NCI-H1436 (cell line): ENCODE data around the gene AGK.

Experiments
- DNase-seq: peaks from one replicate; lab custom pipeline; 2025; lab: John Stamatoyannopoulos, UW

Gene AGK, protein sequence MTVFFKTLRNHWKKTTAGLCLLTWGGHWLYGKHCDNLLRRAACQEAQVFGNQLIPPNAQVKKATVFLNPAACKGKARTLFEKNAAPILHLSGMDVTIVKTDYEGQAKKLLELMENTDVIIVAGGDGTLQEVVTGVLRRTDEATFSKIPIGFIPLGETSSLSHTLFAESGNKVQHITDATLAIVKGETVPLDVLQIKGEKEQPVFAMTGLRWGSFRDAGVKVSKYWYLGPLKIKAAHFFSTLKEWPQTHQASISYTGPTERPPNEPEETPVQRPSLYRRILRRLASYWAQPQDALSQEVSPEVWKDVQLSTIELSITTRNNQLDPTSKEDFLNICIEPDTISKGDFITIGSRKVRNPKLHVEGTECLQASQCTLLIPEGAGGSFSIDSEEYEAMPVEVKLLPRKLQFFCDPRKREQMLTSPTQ

DNA sequence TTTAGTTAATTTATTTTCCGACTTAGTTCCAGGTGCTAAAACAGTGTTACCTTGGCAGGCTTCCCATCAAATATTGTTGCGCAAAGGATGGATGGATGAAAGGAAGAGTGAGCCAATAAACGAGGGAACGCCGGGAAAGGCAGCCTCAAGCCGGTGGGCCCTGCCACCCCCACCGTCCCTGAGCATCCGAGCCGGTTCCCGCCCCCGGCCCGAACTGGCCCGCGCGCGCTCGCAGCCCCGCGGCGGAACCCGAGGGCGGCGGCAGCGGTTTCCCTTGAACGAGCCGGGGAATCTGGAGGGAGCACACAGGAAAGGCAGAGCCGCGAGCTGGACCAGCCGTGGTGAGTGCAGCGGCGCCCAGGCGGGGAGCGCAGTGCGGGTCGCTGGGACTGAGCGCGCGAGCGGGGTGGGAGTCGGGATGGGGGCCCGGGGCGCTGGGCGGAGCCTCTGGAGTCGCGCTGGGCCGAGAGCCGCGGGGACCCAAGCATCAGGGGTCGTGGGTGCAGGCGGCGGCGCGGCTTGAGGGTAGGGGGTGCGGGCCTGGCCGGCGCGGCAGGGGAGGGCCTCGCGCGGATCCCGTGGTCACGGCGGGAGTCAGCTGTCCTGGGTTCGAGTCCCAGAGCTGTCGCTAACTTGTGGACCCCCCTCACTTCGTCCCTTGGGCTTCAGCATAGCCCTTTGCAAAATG is at the start of gene AGK:
Gene AGK, plus strand, starts transcription at position 317 of the 688 bp plus-strand sequence. CDS start 4,057 bp downstream, outside the sequence.
- DNase-seq, result peak; percentile 78

DNA sequence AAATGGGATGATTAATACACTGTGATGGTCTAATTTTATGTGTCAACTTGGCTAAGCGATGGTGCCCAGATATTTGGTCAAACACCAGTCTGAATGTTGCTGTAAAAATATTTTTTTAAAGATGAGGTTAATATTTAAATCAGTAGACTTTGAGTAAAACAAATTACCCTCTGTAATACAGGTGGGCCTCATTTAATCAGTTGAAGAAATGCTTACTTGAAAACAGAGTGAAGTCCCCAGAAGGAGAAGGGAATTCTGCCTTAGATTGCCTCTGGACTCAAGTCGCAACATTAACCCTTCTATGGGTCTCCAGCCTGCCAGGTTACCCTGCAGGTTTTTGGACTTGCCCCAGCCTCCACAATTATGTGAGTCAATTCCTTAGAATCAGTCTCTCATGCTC is 49.8 kb upstream of the AGK start:
- DNase-seq, result no peak

DNA sequence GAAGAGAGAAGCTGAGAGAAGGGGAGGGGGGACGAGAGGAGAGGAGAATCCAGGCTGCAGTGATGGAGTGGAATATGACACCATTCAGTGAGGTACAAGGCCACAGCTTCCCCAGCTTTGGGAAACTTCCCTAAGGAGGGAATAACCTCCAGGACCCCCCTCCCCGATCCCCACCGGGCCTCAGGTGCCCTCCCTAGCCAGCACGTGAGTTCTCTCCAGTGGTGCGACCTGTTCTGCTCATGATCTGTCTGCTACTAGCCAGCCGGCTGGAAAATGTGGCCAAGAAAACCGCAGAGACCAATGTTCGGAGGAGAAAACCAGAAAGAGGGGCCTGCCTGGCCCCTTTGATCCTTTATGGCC is 39.9 kb upstream of the AGK start:
- no peak for DNase-seq

DNA sequence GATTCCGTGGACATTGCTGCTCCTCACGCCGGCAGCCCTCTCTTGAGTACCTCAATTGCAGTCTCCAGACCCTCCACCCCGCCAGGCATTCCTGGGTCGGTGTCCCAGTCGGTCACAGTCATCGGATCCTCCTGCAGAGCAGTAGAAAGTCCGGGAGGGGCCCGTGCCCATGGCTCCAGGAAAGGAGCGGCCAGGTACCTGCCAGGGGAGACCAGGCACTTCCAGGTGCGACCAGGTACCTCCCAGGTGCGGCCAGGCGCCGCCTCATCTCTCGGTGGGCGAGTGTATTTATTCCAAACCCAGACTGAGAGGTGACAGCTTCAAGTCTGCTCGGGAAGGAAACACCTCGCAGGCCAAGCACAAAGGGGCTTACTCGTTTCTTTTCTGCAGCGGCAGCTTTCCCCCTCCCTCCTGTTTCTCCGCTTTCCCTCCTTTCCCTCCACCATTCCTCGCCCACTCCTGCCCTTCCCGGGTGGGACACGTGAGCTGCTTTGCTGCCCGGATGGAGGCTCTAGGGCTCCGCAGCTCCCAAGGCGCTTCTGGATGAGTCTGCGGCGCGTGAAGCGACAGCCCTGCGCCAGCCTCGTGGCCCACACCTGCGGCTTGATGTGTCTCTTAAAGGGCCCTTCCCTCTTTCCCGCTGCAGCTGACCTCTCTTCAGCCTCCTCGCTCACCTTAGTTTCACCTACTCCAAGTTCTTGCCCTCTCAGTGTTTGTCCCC is 39.4 kb upstream of the AGK start:
- DNase-seq, result peak; percentile 20

DNA sequence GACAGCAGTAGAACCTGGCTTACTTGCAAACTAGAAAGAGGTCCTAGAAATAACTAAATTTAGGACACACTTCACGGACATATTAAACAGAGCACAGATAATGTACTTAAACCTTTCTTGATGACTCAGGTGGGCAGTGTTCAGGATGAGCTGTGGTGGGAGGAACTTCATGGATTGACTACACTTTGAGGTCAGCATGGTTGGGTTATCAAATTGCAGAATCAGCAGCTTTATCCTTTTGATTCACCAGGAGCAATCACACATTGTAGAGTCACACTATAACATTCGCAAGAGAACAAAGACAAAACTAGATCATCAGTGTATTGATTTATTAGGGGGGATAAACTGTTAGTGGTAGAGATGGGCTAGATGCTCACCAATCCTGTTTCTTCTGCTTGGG is 38.6 kb upstream of the AGK start:
- no peak for DNase-seq

DNA sequence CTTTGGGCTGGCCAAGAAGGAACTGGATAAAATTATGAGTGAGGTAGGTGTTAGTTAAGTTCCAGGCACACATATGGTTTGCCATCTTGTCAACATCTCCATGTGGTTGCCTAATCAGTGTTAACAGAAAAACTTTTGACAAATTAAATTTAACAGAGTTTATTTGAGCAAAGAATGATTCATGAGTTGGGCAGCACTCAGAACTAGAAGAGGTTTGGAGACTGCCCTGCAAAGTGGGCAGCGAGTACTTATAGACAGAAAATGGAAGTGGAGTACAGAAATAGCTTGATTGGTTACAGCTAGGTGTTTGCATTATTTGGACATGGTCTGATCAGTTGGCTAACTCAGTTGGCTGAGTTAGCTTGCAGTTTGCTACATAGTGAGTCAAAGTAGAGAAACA is 37.5 kb upstream of the AGK start:
- DNase-seq, result no peak

DNA sequence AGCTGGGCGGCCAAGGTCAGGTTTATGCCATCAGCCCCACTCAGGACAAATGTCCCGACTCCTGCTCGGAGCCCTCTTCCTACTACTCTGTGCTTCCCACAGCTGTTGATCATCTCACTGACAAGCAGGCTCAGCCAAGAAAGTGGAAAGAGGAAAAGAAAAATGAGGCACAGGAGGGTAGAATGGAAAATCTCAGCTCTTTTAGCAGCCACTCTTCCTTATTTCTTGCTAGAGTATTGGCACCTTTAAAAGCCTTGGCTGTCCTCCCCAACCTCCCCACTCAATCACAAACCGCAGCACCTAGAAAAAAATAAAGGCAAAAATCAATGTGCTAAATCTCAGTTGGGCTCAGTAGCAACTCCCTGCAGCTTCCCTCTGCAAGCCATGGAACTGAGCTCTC is 35.3 kb upstream of the AGK start:
- DNase-seq, result no peak

DNA sequence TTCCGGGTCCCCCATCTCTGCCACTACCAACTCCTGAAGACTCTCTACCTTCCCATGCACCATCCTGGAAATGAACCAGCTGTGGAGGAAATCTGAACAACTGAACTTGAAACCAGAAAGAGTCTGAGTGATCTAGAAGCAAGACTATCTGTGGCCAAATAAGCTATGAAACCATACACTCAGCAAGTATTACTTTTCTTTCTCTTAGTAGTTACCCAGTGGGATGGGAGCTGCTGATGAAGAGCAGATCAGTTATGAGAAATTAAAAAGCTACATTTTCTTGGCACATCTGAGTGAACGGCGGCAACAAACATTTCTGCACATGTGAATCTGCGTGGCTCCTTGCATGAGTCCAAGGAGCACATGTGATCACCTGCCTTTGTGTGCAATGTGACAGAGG is 31.6 kb upstream of the AGK start:
- DNase-seq, result no peak

DNA sequence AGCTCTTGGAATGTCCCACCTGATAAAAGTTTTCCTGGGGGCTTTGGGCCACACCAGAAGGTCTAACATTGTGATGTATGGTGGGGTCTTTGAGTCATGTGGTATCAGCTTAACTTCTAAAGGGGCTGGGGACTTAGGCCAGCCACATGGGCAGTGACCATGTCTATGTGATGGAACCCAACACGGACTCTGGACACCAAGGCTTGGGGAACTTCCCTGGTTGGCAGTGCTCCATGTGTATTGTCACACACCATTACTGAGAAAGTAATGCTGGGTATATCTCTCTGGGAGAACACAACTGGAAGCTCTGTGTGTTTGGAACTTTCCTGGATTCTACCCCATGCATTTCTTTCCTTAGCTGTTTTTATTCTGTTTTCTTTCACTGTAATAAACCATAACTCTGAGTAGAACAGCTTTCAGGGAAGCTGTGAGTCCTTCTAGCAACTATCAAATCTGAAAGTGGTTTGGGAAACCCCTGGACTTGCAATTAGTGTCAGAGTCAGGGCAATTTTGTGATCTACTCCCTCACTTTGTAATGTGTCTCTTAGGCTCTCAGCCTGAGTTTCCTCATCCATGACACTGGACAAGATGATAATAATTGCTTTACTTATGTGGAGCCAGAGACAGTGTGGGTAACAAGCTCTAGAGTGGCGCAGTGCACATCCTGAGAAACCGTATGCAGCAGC is 28.4 kb upstream of the AGK start:
- no peak for DNase-seq

DNA sequence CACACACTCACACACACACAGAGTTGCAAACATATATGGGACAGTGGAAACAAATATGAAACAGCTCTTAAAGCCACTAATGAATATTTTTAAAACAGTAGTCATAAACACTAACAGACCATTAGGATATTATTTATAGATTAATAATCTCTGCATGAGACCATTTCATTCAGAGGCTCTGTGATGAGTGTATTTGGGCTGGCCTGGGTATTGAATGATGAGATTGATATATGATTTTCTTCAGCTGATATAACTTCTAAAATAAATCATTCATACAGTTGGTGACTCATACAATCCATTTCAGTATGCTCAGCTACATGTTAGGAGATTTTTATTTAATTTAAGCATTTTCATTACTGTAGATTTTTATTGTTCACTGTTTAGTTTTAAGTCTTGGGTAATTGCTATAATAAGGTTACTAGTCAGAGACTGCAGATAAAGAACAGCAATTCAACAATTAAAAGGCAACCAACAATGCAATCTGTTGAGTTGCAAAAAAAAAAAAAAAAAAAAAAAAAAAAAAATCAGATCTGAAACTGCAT is 25.2 kb upstream of the AGK start:
- no peak for DNase-seq

DNA sequence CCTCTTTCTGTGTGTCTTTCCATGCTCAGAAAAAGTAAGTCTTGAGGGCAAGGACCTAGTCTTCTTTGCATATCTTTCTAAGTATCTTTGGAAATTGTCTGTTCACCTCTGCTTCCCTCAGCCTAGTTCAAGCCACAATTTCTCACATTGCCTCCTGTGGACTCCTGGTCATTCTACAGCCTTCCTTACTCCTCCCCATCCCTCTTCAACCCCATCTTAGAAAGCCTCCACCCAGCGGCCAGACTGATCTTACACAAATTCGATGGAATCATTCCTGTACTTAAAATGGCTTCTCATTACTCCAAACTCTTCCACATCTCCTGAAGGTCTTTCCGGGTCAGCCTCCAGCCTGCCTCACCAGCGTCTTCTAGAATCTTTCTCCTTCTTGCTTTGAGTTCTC is 24.1 kb upstream of the AGK start:
- DNase-seq, result no peak

DNA sequence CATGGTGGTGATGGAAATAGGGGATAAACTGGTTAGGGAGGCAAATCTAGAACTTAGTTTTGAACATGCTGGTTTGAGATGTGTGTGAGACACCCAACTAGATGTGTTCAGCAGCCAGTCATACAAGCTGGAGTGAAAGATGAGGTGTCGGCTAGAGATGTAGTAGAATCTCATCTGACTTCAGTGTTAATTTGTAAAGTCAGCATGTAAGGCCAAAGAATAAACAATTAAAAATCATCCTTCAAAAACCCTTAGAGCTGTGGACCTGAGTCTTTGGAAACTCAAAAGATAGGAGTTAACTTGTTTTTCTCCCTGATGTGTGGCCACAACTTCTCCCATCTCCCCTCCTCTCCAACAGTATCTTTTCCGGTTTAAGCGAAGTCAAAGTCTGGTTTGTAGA is 22.8 kb upstream of the AGK start:
- no peak for DNase-seq

DNA sequence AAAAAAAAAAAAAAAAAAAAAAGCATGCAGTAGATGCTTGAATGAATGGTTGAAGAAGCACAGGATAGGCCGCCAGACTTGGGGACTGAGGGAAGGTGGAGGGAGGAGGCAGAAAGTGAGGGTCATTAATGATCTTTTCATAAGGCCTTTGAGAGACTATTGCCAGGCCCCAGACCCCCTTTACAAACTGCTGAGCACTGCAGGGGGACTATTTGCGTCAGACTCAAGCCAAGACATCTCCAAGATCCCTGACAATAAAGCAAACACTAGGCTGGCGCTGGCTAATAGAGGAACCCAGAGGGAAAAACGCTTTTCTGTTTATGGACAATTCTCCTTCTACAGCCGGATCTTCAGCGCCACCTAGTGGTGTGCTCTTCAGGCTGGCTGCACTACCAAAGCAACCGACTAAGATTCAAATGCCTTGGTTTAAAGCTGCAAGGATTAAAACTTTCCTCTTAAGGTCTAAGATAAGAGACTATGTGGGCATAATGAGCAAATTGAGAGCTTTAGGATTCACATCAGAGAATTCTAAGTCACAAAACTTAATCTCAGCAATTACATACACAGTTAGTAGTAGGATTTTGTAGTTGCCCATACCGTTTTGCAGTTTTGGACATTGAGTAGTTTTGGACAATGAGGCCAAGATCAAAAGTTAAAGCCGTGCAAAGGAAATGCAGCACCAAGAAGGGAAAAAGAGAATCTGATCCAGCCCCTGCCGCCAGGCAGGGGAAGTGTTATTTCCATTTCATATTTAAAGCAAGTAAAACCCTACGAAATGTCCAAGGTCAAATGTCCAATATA is 17.9 kb upstream of the AGK start:
- peak; percentile 80 for DNase-seq

DNA sequence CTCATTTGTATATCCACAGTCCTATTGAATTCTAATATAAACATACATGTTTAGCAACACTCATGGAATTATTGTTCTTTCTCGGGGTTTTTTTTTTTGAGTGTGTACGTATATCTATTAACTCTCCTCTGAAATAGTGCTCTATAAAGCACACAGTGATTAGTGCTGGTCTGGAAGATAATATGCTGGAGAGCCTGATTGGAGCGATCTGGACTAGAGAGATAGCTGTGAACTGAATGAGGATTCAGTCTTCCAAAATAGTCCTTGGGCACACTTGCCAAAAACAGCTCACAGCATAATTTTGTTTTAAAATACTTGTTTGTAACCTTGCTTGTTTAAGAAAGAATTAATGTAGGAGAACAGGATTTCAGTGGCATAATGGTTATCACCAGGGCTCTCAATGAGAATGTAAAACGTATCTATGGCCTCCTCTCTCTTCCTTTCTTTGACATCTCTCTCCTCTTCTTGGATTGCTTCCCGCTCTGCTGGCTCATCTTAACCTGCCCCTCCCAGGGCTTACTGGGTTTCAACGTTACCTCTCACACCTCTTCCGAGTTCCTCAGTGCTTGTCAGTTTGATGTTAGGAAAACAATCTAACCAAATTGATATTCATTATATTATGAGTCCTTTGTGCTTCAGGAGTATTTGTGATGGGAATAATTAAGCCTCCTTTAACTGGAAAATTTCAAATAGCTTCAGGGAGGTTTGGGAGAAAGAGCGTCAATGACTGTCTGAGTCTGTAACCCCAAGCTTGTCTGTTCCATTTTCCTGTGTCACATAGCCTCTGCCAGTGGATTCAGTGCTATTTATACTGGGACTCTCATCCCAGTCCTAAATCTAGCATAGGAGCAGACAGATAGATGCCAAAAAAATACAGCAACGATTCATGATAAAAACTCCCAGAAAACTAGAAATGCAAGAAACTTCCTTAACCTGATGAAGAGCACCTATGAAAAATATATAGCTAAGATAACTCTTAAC is 16.2 kb upstream of the AGK start:
- DNase-seq, result no peak

DNA sequence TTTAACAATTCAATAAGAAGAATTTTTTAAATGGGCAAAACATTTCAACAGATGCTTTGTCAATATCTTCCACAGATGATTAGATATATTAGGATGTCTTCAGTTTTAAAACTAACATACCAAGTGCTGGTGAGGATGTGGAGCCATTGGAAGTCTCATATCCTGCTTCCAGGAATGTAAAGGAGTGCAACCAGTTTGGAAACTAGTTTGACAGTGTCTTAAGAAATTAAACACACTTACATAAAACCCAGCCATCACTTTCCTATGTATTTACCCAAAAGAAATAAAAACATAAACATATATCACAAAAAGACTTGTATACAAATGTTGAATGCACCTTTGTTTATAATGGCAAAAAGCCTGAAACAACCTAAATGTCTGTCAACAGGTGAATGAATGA is 13.3 kb upstream of the AGK start:
- no peak for DNase-seq

DNA sequence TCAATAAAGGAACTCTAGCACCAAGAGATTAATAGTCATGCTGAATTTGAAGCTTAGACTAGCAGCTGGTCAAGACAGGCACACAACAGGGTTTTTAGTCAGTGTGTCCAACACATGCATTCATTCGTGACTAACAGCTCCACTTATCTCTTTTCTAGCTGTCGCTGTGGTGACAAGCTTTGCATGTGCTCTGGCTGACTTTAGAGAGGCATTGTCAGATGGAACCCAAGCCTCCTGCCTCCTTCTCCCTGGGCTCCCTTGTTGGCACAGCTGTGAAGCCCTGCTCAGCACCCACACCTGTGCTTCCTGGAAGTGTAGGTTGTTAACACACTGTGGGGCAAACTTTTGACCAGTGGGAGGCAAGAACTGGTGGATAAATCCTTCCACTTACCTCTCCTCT is 9.8 kb upstream of the AGK start:
- DNase-seq, result no peak

DNA sequence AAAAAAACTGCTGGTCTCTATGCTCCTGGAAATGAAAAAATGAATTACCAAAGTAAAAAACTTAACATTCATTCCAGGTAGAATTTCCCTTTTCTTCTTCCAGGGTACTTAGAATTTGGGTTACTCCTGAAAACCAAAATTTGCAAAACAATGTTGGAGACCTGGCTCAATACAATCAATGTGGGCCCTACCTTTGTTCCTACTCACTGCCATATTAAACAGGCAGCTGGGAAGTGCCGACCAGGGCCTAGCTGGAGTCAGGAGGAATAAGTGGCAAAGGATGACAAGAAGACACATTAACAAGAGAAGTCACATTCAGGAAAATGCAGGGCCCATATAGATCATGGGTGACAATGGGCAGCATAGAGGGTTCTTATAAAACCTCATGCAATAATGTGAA is 6.4 kb upstream of the AGK start:
- no peak for DNase-seq

DNA sequence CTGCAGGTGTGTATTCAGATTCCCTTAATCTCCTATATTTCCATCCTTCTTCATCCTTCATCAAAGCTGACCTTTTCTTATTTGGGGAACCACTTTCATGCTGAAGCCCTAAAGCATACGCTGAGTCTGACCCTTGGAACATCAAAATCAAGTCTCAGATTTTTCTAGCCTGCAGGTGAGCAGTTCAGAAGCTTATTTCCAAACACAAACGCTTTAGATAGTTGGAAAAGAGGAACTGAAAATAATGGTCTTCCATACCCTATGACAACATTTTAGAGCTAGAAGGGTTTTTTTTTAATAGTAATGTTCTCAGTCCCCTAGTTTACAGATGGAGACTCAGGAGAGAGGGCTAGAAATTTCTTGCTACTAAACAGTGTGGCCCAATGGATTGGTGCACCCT is 1.6 kb upstream of the AGK start:
- no peak for DNase-seq

DNA sequence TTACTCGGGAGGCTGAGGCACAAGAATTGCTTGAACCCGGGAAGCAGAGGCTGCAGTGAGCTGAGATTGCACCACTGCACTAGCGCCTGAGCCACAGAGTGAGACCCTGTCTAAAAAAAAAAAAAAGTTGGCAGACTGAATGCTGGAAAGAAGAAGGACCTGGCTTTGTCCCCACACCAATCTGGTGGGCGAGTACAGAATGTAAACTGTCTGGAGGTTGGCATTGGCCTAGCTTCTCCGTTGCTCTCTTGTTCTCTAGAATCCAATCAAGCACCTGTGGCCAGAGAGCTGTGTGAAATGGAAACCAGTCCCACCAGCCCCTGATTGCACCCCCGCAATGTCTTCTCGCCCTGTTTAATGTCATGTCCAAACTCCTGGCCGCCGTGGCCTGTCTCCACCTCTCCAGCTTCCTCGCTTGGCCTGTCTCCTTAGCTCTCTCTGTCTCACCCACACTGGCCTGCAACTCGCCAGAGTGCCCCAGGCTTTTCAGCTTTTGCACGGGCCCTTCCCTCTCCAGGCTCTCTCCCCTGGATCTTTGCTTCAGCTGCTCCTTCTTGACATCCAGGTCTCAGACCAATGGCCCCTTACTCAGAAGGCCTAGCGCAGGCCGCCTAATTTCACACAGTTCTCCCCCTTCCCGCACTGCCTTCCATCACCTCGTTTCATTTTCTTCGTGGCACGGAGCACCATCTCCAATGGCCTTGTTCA is 670 bp upstream of the AGK start:
- DNase-seq, result no peak

DNA sequence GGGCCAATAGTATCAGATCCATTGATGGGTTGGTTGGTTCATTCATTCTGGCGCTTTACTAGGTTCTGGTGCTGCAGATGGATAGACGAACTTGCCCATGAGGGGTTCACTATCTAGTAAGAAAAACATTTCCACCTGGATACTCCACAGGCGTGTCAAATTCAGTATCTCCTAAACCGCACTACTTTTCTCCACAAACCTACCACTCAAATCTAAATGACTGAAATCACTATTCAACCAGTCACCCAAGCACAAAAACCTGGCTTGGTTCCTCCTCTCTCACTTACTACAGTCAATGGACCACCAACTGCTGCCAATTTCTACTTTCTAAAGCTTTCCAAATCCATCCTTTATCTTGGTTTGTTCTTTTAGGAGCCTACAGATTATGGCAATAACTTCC is 572 bp downstream of the AGK start:
- no peak for DNase-seq
